A549 (cell line): ENCODE results near the gene NSUN7. TPM values are rescaled to one million over a fixed set of nuclear protein-coding genes. Genes with fewer than 3 reads are reported as not detected.

Experiments used
- ATAC-seq, 2 experiments: fragments of 200-7000 bp in 1 of 2; fragments of >200 bp in 1 of 2; cut with Nextera tagmentation in 1 of 2; cut with Tn5 transposase in 1 of 2; 3 replicates each; pipeline versions ENCODE4 v1.8.0 to v1.9.1; 2018 to 2020; ENCODE audit warnings: mild to moderate bottlenecking in 1 of 2, moderate library complexity in 1 of 2
- CTCF ChIA-PET: fragments of 300-600 bp; sonication (Branson Sonifier 250); formaldehyde crosslinking; extraction: SDS; loops from one replicate; lab custom pipeline; 2021; ENCODE audit warnings: antibody characterized with exemption, inconsistent platforms; lab: Yijun Ruan, JAX
- POLR2A ChIA-PET: fragments of 350-600 bp; formaldehyde crosslinking; extraction: SDS; loops from one replicate; lab custom pipeline; 2021; ENCODE audit warnings: antibody characterized with exemption, inconsistent platforms; lab: Yijun Ruan, JAX
- DNase-seq, 2 experiments: peaks; one replicate each; pipeline versions ENCODE4 v3.0.0 to v3.0.0-alpha.2; 2011 to 2016; ENCODE audit warnings: low read depth in 1 of 2, low spot score in 1 of 2
- FAIRE-seq: peaks from 2 replicates; lab custom pipeline; 2011; peaks lifted over from hg19 to GRCh38; lab: Jason Lieb, UNC
- H3K27ac ChIP-seq, 2 experiments: fragments of >200 bp; sonication (Bioruptor Twin); formaldehyde crosslinking; 3 replicates each; pipeline ENCODE4 v1.5.1; 2016 to 2017
- H3K4me1 ChIP-seq: fragments of >200 bp; sonication (Bioruptor Twin); formaldehyde crosslinking; 3 replicates; pipeline ENCODE4 v1.6.1; 2016
- H3K4me2 ChIP-seq: fragments of >200 bp; sonication (Bioruptor Twin); formaldehyde crosslinking; 3 replicates; pipeline ENCODE4 v1.6.1; 2016
- H3K4me3 ChIP-seq: fragments of >200 bp; sonication (Bioruptor Twin); formaldehyde crosslinking; 3 replicates; pipeline ENCODE4 v1.5.1; 2016
- H3K9me3 ChIP-seq: fragments of >200 bp; sonication (Bioruptor Twin); formaldehyde crosslinking; 3 replicates; pipeline ENCODE4 v1.6.1; 2016
- BCL3 ChIP-seq: fragments of >200 bp; sonication (Bioruptor Twin); formaldehyde crosslinking; IDR thresholded peaks from 3 replicates; pipeline ENCODE4 v1.6.1; 2016
- CBX2 ChIP-seq: fragments of 200-600 bp; sonication (generic); IDR thresholded peaks from 2 replicates; pipeline ENCODE4 v1.6.1; 2016; ENCODE audit warnings: low read depth, mild to moderate bottlenecking, borderline replicate concordance
- CBX8 ChIP-seq: fragments of 200-600 bp; sonication (generic); IDR thresholded peaks from 2 replicates; pipeline ENCODE4 v1.6.1; 2016
- EHF ChIP-seq: fragments of 250-450 bp; sonication (Bioruptor Pico); IDR thresholded peaks from 2 replicates; pipeline ENCODE4 v1.5.0; 2020; ENCODE audit warnings: mild to moderate bottlenecking
- EHMT2 ChIP-seq: fragments of 200-600 bp; sonication (generic); IDR thresholded peaks from 2 replicates; pipeline ENCODE4 v1.6.1; 2016; ENCODE audit warnings: antibody characterized with exemption, low read depth, mild to moderate bottlenecking, moderate library complexity
- ESRRA ChIP-seq: fragments of 150-350 bp; IDR thresholded peaks from 2 replicates; pipeline ENCODE4 v1.6.1; 2014; ENCODE audit warnings: mild to moderate bottlenecking, low read length, borderline replicate concordance
- FOSL2 ChIP-seq, 2 experiments: fragments of 450-650 bp in 1 of 2; fragments of >200 bp in 1 of 2; sonication (Bioruptor Twin) in 1 of 2; formaldehyde crosslinking; IDR thresholded peaks; 2 replicates each; pipeline versions ENCODE4 v1.5.0 to v1.6.1; 2016 to 2020; ENCODE audit warnings: mild to moderate bottlenecking in 1 of 2, moderate library complexity in 1 of 2
- HDAC2 ChIP-seq: fragments of 200-600 bp; sonication (generic); IDR thresholded peaks from 2 replicates; pipeline ENCODE4 v1.6.1; 2016
- HOXB5 ChIP-seq: fragments of 250-450 bp; sonication (Bioruptor Pico); IDR thresholded peaks from 2 replicates; pipeline ENCODE4 v1.5.0; 2020; ENCODE audit warnings: mild to moderate bottlenecking, moderate library complexity
- JUN ChIP-seq, 2 experiments: fragments of >200 bp; sonication (Bioruptor Twin); formaldehyde crosslinking; IDR thresholded peaks; 2 replicates in 1 of 2; 3 replicates in 1 of 2; pipeline ENCODE4 v1.6.1; 2016 to 2017
- JUNB ChIP-seq: fragments of >200 bp; sonication (Bioruptor Twin); formaldehyde crosslinking; IDR thresholded peaks from 2 replicates; pipeline ENCODE4 v1.6.1; 2016
- KDM5A ChIP-seq: fragments of 200-600 bp; sonication (generic); IDR thresholded peaks from 2 replicates; pipeline ENCODE4 v1.6.1; 2016; ENCODE audit warnings: antibody characterized with exemption, mild to moderate bottlenecking
- MYC ChIP-seq: IDR thresholded peaks from 2 replicates; pipeline ENCODE4 v1.6.1; 2012; ENCODE audit warnings: mild to moderate bottlenecking, inconsistent platforms, low read length, improper control_type of control experiment, borderline replicate concordance
- PBX3 ChIP-seq: IDR thresholded peaks from 2 replicates; pipeline ENCODE4 v1.6.1; 2012
- POLR2AphosphoS2 ChIP-seq: conservative IDR thresholded peaks from 2 replicates; pipeline ENCODE4 v1.6.1; 2012; ENCODE audit warnings: low read length, improper control_type of control experiment, inconsistent platforms
- RAD21 ChIP-seq, 2 experiments: fragments of >200 bp in 1 of 2; sonication (Bioruptor Twin) in 1 of 2; formaldehyde crosslinking in 1 of 2; IDR thresholded peaks in 1 of 2; conservative IDR thresholded peaks in 1 of 2; 2 replicates in 1 of 2; 3 replicates in 1 of 2; pipeline ENCODE4 v1.6.1; 2012 to 2018; ENCODE audit warnings: inconsistent platforms in 1 of 2
- RARB ChIP-seq: fragments of 250-450 bp; sonication (Bioruptor Pico); IDR thresholded peaks from 2 replicates; pipeline ENCODE4 v1.8.0; 2021; ENCODE audit warnings: mild to moderate bottlenecking, moderate library complexity
- RCOR1 ChIP-seq: fragments of 150-350 bp; IDR thresholded peaks from 2 replicates; pipeline ENCODE4 v1.6.1; 2014; ENCODE audit warnings: antibody characterized with exemption, low read length, low read depth
- REST ChIP-seq: fragments of 200-600 bp; sonication (generic); IDR thresholded peaks from 2 replicates; pipeline ENCODE4 v1.6.1; 2016; ENCODE audit warnings: antibody characterized with exemption, mild to moderate bottlenecking, moderate library complexity
- SREBF2 ChIP-seq: fragments of 450-650 bp; IDR thresholded peaks from 2 replicates; pipeline ENCODE4 v1.6.1; 2014; ENCODE audit warnings: mild to moderate bottlenecking, moderate library complexity
- WGBS: methylation state at CpG from one replicate; pipeline ENCODE4 v1.1.6; 2017; ENCODE audit errors: missing lambda C conversion rate; 5-methylcytosine and 5-hydroxymethylcytosine counted together
- polyA plus RNA-seq, 4 experiments: library from polyadenylated mRNA; depleted of rRNA in 3 of 4; stranded (reverse); fragments of >200 nt; fragmentation: RNase III in 1 of 4; extraction: RNeasy Plus Mini Kit Qiagen cat#74134 plus additional on column Dnase treatment in 1 of 4; gene quantifications; 2 replicates in 3 of 4; 3 replicates in 1 of 4; pipeline ENCODE4 v1.2.3, GENCODE V29; 2011 to 2017

Gene NSUN7
- polyA plus RNA-seq, 2 of the 4 experiments (the other 2 are of a cell fraction), result 0.65 to 1.4 TPM

- Histone ChIP-seq H3K9me3 (no peaks in the 10 kb centered on the region), H3K27ac (no peak overlapping the region), H3K4me3 (no peak overlapping the region)
- no peak for FAIRE-seq
- no peak for ATAC-seq
- TF ChIP-seq RCOR1, result no peak
- TF ChIP-seq EHMT2, result no peak
- no peak for TF ChIP-seq POLR2AphosphoS2
- no peak for TF ChIP-seq HOXB5
- TF ChIP-seq MYC, result no peak
- TF ChIP-seq, all 56 proteins: peak for 0
- CTCF ChIA-PET, result interaction anchor here (1.5 kb wide), 1 partner anchor 80 kb away, joined by 5 read pairs; no protein-coding TSS in a partner anchor
- WGBS, result 90% methylated on average over 2 of the region's 9 CpGs
- Histone ChIP-seq H3K4me1 (no peaks in the 10 kb centered on the region), H3K4me2 (no peak overlapping the region)
- POLR2A ChIA-PET, result no interaction called here
- no peak for DNase-seq
Measured at GRCh38 chr4:40828661-40829060, 78.9 kb downstream of the NSUN7 start.

- ChIA-PET POLR2A (no interaction called here), CTCF (interaction anchor here (0.9 to 2.0 kb wide), 2 partner anchors 10 to 12 kb away, joined by 3 to 8 read pairs; no protein-coding TSS in a partner anchor)
- ATAC-seq (no peak), FAIRE-seq (no peak), DNase-seq (no peak)
- 89% methylated on average over 4 of the region's 4 CpGs for WGBS
- Histone ChIP-seq H3K4me1 (no peaks in the 10 kb centered on the region), H3K9me3 (no peaks in the 10 kb centered on the region), H3K4me2 (no peak overlapping the region), H3K4me3 (no peak overlapping the region), H3K27ac (no peak overlapping the region)
- TF ChIP-seq REST, result no peak
- TF ChIP-seq SREBF2, result no peak
- no peak for TF ChIP-seq JUNB
- no peak for TF ChIP-seq EHMT2
- TF ChIP-seq EHF (CRISPR knock-in tag), result no peak
- TF ChIP-seq CBX8, result no peak
- TF ChIP-seq FOSL2 (IDR thresholded peaks at IDR 0.05), result no peak
- TF ChIP-seq FOSL2 (CRISPR knock-in tag; IDR thresholded peaks at IDR 0.05), result no peak
- TF ChIP-seq JUN (IDR thresholded peaks at IDR 0.05), result no peak
- TF ChIP-seq RARB (CRISPR knock-in tag), result no peak
- TF ChIP-seq RAD21 (conservative IDR thresholded peaks at IDR 0.05 in 1 of 2, IDR thresholded peaks at IDR 0.05 in 1 of 2), result no peak
- TF ChIP-seq ESRRA, result no peak
- TF ChIP-seq KDM5A, result no peak
- TF ChIP-seq HDAC2, result no peak
- no peak for TF ChIP-seq BCL3
- no peak for TF ChIP-seq CBX2
- TF ChIP-seq PBX3, result no peak
Measured at GRCh38 chr4:40829586-40829985, 79.8 kb downstream of the NSUN7 start.
